ENCODE data around the gene PRDM10. TPM values are rescaled to one million over a fixed set of nuclear protein-coding genes. Genes with fewer than 3 reads are reported as not detected.

The PRDM10 gene
- total RNA-seq (2.5 and 3.3 TPM in 2 replicates), polyA plus RNA-seq (2.9 and 3.7 TPM in 2 replicates), polyA minus RNA-seq (ENCODE audit: low replicate concordance) (41.0 and 61.6 TPM in 2 replicates)
- 2.3 and 2.5 TPM in 2 replicates for polyA plus RNA-seq (2012)

- Histone ChIP-seq H4K20me1 (ENCODE audit: control insufficient read depth, extremely low read depth, insufficient read depth, low read length) (no peaks in the 10 kb centered on the region), H3K27me3 (ENCODE audit: control insufficient read depth, insufficient read depth, low read length) (no peaks in the 10 kb centered on the region), H3K4me1 (ENCODE audit: control insufficient read depth, extremely low read depth, insufficient read depth, low read length) (peaks cover 4% of the 10 kb centered on the region), H3K4me3 (replicated peaks in 1 of 4; ENCODE audit: control extremely low read depth in 1 of 4, insufficient read depth in 1 of 4, low read depth in 3 of 4, low read length in 4 of 4) (peak within 1 kb of the TSS; percentile 71 to 87 (median 78)), H3K4me2 (ENCODE audit: extremely low read depth, insufficient read depth, low read length) (peak within 1 kb of the TSS; percentile 90), H3K79me2 (ENCODE audit: control insufficient read depth, insufficient read depth, low read length) (peaks cover 23% of the 10 kb centered on the region), H3K36me3 (ENCODE audit: control insufficient read depth, insufficient read depth, low read length) (no peaks in the 10 kb centered on the region), H2AFZ (ENCODE audit: low read length) (peak within 1 kb of the TSS; percentile 95), H3K9me3 (ENCODE audit: control insufficient read depth, insufficient read depth, low read depth, low read length) (no peaks in the 10 kb centered on the region), H3K27ac (ENCODE audit: insufficient read depth, low read length) (peak within 1 kb of the TSS; percentile 100), H3K9ac (ENCODE audit: insufficient read depth, low read length) (peak within 1 kb of the TSS; percentile 97)
- DNase-seq (ENCODE audit: low read depth in 2 of 2) = peak; percentile 91 to 94
- no peak for TF ChIP-seq EZH2 (IDR thresholded peaks at IDR 0.05; ENCODE audit: low read length, missing control alignments)
- no peak for TF ChIP-seq CTCF (conservative IDR thresholded peaks at IDR 0.05 in 1 of 2, IDR thresholded peaks at IDR 0.05 in 1 of 2; ENCODE audit: low read depth in 1 of 2, low read length in 2 of 2)
These were observed at the start of gene PRDM10 for GRCh38 chr11:130002352-130002845. TSS of gene PRDM10 (minus strand) at chr11:130002835. CDS start at chr11:129960964, 41,871 bp downstream.

GRCh38 chr11:130051082-130051481 is 48.4 kb upstream of the PRDM10 start:
- H3K27ac ChIP-seq (ENCODE audit: insufficient read depth, low read length) = no peak overlapping the region
- no peaks in the 10 kb centered on the region for H3K4me1 ChIP-seq (ENCODE audit: control insufficient read depth, extremely low read depth, insufficient read depth, low read length)

GRCh38 chr11:130050257-130050656 is 47.6 kb upstream of the PRDM10 start:
- no peaks in the 10 kb centered on the region for H3K4me1 ChIP-seq (ENCODE audit: control insufficient read depth, extremely low read depth, insufficient read depth, low read length)

More at GRCh38 chr11:130051082-130051481, 48.4 kb upstream of the PRDM10 start:
- no peak for DNase-seq (ENCODE audit: low read depth in 2 of 2)
- Histone ChIP-seq H4K20me1 (ENCODE audit: control insufficient read depth, extremely low read depth, insufficient read depth, low read length) (no peaks in the 10 kb centered on the region), H3K4me3 (replicated peaks in 1 of 4; ENCODE audit: control extremely low read depth in 1 of 4, insufficient read depth in 1 of 4, low read depth in 3 of 4, low read length in 4 of 4) (no peak overlapping the region), H2AFZ (ENCODE audit: low read length) (no peak overlapping the region), H3K4me2 (ENCODE audit: extremely low read depth, insufficient read depth, low read length) (no peak overlapping the region), H3K9me3 (ENCODE audit: control insufficient read depth, insufficient read depth, low read depth, low read length) (no peaks in the 10 kb centered on the region), H3K27me3 (ENCODE audit: control insufficient read depth, insufficient read depth, low read length) (no peaks in the 10 kb centered on the region), H3K36me3 (ENCODE audit: control insufficient read depth, insufficient read depth, low read length) (no peaks in the 10 kb centered on the region), H3K9ac (ENCODE audit: insufficient read depth, low read length) (no peak overlapping the region), H3K79me2 (ENCODE audit: control insufficient read depth, insufficient read depth, low read length) (no peaks in the 10 kb centered on the region)
- TF ChIP-seq CTCF (conservative IDR thresholded peaks at IDR 0.05 in 1 of 2, IDR thresholded peaks at IDR 0.05 in 1 of 2; ENCODE audit: low read depth in 1 of 2, low read length in 2 of 2) = no peak
- TF ChIP-seq EZH2 (IDR thresholded peaks at IDR 0.05; ENCODE audit: low read length, missing control alignments) = no peak

More at GRCh38 chr11:130050257-130050656, 47.6 kb upstream of the PRDM10 start:
- H3K79me2 ChIP-seq (ENCODE audit: control insufficient read depth, insufficient read depth, low read length) = no peaks in the 10 kb centered on the region
- DNase-seq (ENCODE audit: low read depth in 2 of 2) = peak in 1 of 2 donors; percentile 25
- no peaks in the 10 kb centered on the region for H3K27me3 ChIP-seq (ENCODE audit: control insufficient read depth, insufficient read depth, low read length)
- H3K36me3 ChIP-seq (ENCODE audit: control insufficient read depth, insufficient read depth, low read length) = no peaks in the 10 kb centered on the region
- no peaks in the 10 kb centered on the region for H4K20me1 ChIP-seq (ENCODE audit: control insufficient read depth, extremely low read depth, insufficient read depth, low read length)
- H3K4me3 ChIP-seq (replicated peaks in 1 of 4; ENCODE audit: control extremely low read depth in 1 of 4, insufficient read depth in 1 of 4, low read depth in 3 of 4, low read length in 4 of 4) = no peak overlapping the region
- H2AFZ ChIP-seq (ENCODE audit: low read length) = no peak overlapping the region
- no peak overlapping the region for H3K27ac ChIP-seq (ENCODE audit: insufficient read depth, low read length)
- no peak for TF ChIP-seq EZH2 (IDR thresholded peaks at IDR 0.05; ENCODE audit: low read length, missing control alignments)
- TF ChIP-seq CTCF (conservative IDR thresholded peaks at IDR 0.05 in 1 of 2, IDR thresholded peaks at IDR 0.05 in 1 of 2; ENCODE audit: low read depth in 1 of 2, low read length in 2 of 2) = no peak
- H3K4me2 ChIP-seq (ENCODE audit: extremely low read depth, insufficient read depth, low read length) = no peak overlapping the region
- H3K9ac ChIP-seq (ENCODE audit: insufficient read depth, low read length) = no peak overlapping the region
- H3K9me3 ChIP-seq (ENCODE audit: control insufficient read depth, insufficient read depth, low read depth, low read length) = no peaks in the 10 kb centered on the region

Measured in fibroblast of lung (primary cell).